ENCODE results near the gene NPVF. TPM values are rescaled to one million over a fixed set of nuclear protein-coding genes. Genes with fewer than 3 reads are reported as not detected.

The NPVF gene
- total RNA-seq, 4 donors from 2014 or later, result not detected

DNA sequence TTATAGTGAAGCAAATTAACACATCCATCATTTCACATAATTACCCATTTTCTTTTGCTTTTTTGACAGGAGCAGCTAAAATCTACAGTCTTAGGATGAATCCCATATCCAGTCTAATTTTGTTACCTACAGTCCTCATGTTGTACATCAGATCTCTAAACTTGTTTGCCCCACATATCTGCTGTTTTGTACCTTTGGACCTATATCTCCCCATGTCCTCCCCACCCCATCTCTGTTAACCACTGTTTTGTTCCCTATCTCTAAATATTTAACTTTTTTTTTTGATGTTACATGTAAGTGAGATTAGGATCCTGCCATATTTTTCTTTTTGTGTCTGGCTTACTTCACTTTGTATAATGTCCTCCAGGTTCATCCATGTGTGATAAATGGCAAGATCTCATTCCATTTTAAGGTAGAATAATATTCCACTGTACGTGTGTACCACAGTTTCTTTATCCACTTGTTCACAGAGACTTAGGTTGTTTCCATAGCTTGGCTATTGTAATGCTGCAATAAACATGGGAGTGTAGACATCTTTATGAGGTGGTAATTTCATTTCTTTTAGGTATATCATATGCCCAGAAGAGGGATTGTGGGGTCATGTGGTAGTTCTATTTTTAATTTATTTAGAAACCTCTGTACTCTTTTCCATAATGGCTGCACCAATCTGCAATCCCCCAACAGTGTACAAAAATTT, 19.6 kb downstream of the NPVF start:
- intact Hi-C loops (cut with DNase I; ENCODE audit: low total_unique reads), result no loop called here
- 73 to 92% methylated on average over 1 of the region's 1 CpG for WGBS, 2 donors
- TF ChIP-seq, protein P1, sequence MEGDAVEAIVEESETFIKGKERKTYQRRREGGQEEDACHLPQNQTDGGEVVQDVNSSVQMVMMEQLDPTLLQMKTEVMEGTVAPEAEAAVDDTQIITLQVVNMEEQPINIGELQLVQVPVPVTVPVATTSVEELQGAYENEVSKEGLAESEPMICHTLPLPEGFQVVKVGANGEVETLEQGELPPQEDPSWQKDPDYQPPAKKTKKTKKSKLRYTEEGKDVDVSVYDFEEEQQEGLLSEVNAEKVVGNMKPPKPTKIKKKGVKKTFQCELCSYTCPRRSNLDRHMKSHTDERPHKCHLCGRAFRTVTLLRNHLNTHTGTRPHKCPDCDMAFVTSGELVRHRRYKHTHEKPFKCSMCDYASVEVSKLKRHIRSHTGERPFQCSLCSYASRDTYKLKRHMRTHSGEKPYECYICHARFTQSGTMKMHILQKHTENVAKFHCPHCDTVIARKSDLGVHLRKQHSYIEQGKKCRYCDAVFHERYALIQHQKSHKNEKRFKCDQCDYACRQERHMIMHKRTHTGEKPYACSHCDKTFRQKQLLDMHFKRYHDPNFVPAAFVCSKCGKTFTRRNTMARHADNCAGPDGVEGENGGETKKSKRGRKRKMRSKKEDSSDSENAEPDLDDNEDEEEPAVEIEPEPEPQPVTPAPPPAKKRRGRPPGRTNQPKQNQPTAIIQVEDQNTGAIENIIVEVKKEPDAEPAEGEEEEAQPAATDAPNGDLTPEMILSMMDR (IDR thresholded peaks at IDR 0.05), result no peak
- TF ChIP-seq POLR2A (IDR thresholded peaks at IDR 0.05), result no peak
- no peak for DNase-seq (ENCODE audit: low spot score in 2 of 2)
- no peak overlapping the region for H3K4me3 ChIP-seq (ENCODE audit: low read depth, poor library complexity, severe bottlenecking)

DNA sequence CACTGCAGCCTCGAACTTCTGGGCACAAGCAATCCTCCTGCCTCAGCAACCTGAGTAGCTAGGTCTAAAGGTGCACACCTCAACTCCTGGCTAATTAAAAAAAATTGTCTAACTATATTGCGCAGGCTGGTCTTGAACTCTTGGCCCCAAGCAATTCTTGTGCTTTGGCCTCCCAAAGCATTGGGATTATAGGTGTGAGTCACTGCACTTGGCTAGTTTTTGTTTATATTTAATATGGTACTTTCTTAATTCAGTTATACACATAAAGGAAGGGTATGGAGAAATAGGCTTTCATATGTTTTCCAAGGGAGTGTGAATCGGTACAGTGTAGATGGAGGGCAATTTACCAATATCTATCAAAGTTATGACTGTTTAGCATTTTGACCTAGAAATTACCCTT, 20.4 kb downstream of the NPVF start:
- TF ChIP-seq, protein P1 (IDR thresholded peaks at IDR 0.05), result no peak
- TF ChIP-seq POLR2A (IDR thresholded peaks at IDR 0.05), result no peak
- H3K4me3 ChIP-seq (ENCODE audit: low read depth, poor library complexity, severe bottlenecking), result no peak overlapping the region
- WGBS, 2 donors, result 88 to 96% methylated on average over 3 of the region's 3 CpGs
- intact Hi-C loops (cut with DNase I; ENCODE audit: low total_unique reads), result no loop called here
- no peak for DNase-seq (ENCODE audit: low spot score in 2 of 2)

DNA sequence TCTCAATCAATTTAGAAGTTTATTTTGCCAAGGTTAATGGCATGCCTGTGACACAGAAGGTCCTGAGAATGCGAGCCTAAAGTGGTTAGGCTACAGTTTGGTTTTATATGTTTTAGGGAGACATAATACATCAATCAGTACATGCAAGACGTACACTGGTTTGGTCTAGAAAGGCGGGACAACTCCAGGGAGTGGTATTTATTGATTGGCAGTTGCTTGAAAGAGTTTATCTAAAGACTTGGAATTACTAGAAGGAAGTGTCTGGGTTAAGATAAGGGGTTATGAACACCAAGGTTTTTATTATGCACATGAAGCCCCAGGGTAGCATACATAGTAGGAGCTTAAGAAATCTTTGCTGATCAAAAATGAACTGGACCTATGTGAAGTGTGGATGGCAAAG, 21.5 kb downstream of the NPVF start:
- intact Hi-C loops (cut with DNase I; ENCODE audit: low total_unique reads), result no loop called here
- WGBS, 2 donors, result 82 to 84% methylated on average over 3 of the region's 3 CpGs
- TF ChIP-seq, protein P1 (IDR thresholded peaks at IDR 0.05), result no peak
- no peak for TF ChIP-seq POLR2A (IDR thresholded peaks at IDR 0.05)
- no peak for DNase-seq (ENCODE audit: low spot score in 2 of 2)
- H3K4me3 ChIP-seq (ENCODE audit: low read depth, poor library complexity, severe bottlenecking), result no peak overlapping the region

DNA sequence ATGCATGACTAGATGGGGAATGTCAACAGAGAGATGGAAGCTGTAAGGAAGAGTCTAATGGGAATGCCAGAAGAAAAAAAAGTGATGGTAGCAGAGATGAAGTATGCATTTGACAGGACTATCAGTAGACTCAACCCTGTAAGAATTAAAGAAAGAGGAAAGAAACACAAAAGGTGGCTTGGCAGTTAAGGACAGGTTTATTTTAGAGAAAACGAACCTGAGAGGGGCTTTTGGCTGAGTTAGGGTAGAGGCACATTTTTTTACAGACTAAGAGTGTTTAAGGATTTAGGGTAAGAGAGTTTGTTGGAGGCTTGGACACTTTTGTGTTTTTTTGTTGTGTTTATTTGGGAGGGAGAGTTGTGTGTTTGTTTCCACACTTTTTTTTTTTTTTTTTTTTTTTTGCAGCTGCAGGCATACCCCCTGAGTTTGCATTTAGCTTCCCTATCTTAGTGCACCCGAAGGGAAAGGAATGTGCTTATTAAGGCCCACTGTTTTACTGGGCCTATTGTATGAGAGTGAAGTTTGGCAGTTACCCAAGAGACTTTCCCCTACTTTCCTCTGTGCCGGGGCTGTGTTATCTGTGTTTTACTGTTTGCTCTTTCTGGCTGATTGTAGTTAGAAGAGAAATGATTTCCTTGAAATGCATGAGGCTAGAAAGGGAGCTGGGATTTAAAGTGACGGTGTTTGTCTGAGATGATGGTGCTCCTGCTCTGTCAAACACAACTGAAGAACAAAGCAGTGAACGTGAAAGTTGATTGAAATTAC, 32.0 kb downstream of the NPVF start:
- TF ChIP-seq POLR2A (IDR thresholded peaks at IDR 0.05), result no peak
- TF ChIP-seq, protein P1 (IDR thresholded peaks at IDR 0.05), result no peak
- DNase-seq (ENCODE audit: low spot score in 2 of 2), result no peak
- intact Hi-C loops (cut with DNase I; ENCODE audit: low total_unique reads), result no loop called here
- H3K4me3 ChIP-seq (ENCODE audit: low read depth, poor library complexity, severe bottlenecking), result no peak overlapping the region
- WGBS, 2 donors, result 58 to 68% methylated on average over 5 of the region's 5 CpGs

DNA sequence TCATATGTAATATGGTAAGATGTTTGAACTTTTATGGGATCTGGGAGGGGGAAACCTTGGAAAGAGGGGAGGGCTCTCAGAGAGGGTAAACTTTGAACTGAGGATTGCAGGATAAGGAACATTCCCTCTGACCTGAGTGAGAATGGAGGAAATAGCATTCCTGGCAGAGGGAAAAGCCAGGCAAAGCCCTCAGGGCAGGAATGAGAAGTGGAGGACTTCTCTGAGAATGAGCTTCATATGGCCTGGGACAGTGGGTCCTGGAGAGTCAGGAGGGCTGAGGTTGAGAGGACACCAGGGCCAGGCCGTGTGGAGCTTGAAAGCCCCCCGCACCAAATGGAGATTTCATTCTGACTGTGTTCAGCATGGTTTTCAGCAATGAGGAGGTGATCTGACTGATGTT, 34.2 kb downstream of the NPVF start:
- intact Hi-C loops (cut with DNase I; ENCODE audit: low total_unique reads), result no loop called here
- WGBS, 2 donors, result 89 to 97% methylated on average over 2 of the region's 2 CpGs
- TF ChIP-seq, protein P1 (IDR thresholded peaks at IDR 0.05), result no peak
- no peak for TF ChIP-seq POLR2A (IDR thresholded peaks at IDR 0.05)
- no peak overlapping the region for H3K4me3 ChIP-seq (ENCODE audit: low read depth, poor library complexity, severe bottlenecking)
- DNase-seq (ENCODE audit: low spot score in 2 of 2), result no peak
